A673 (cell line): ENCODE measurements around the gene FSTL4. TPM values are rescaled to one million over a fixed set of nuclear protein-coding genes. Genes with fewer than 3 reads are reported as not detected.

Experiments
- BruUV-seq: library from RNA; stranded (reverse); fragments of 400-500 nt; replicated peaks from 2 replicates; lab custom pipeline; 2021; lab: Mats Ljungman, UMichigan
- CTCF ChIA-PET: fragments of 300-600 bp; sonication (Branson Sonifier 250); formaldehyde crosslinking; loops from one replicate; lab custom pipeline; 2022; ENCODE audit warnings: antibody characterized with exemption; lab: Charles Lee
- POLR2A ChIA-PET: fragments of 300-600 bp; sonication (Branson Sonifier 250); formaldehyde crosslinking; loops from one replicate; lab custom pipeline; 2022; ENCODE audit warnings: antibody characterized with exemption; ENCODE audit not compliant: low non-redundant PET; lab: Charles Lee
- DNase-seq: peaks from one replicate; pipeline ENCODE4 v3.0.0-alpha.2; 2015; ENCODE audit warnings: low spot score
- H3K27ac ChIP-seq: fragments of 200-600 bp; sonication (generic); 2 replicates; pipeline ENCODE4 v1.5.1; 2016; ENCODE audit warnings: mixed run types, low read depth, mild to moderate bottlenecking, mixed read lengths, antibody characterized with exemption, low read length; ENCODE audit not compliant: poor library complexity, severe bottlenecking
- H3K27me3 ChIP-seq: fragments of 200-600 bp; sonication (generic); replicated peaks from 2 replicates; pipeline ENCODE4 v1.6.1; 2017; ENCODE audit warnings: mixed run types, low read depth, mild to moderate bottlenecking, mixed read lengths, antibody characterized with exemption, low read length; ENCODE audit not compliant: insufficient read depth, poor library complexity
- H3K36me3 ChIP-seq: fragments of 200-600 bp; sonication (generic); 2 replicates; pipeline ENCODE4 v1.6.1; 2016; ENCODE audit warnings: mixed run types, mild to moderate bottlenecking, mixed read lengths, antibody characterized with exemption, low read length; ENCODE audit not compliant: insufficient read depth, poor library complexity, severe bottlenecking
- H3K4me1 ChIP-seq: fragments of 200-600 bp; sonication (generic); 2 replicates; pipeline ENCODE4 v1.6.1; 2017; ENCODE audit warnings: mixed run types, mild to moderate bottlenecking, mixed read lengths, antibody characterized with exemption, low read length; ENCODE audit not compliant: insufficient read depth, poor library complexity, severe bottlenecking
- H3K4me3 ChIP-seq: fragments of 200-600 bp; sonication (generic); 2 replicates; pipeline ENCODE4 v1.5.1; 2016; ENCODE audit warnings: low read depth, mixed run types, mild to moderate bottlenecking, mixed read lengths, low read length; ENCODE audit not compliant: poor library complexity, severe bottlenecking
- H3K9me3 ChIP-seq: fragments of 200-600 bp; sonication (generic); 2 replicates; pipeline ENCODE4 v1.6.1; 2016; ENCODE audit warnings: mixed run types, low read depth, mild to moderate bottlenecking, mixed read lengths, antibody characterized with exemption, low read length; ENCODE audit not compliant: poor library complexity, severe bottlenecking
- EZH2 ChIP-seq: fragments of 200-600 bp; sonication (generic); IDR thresholded peaks from 2 replicates; pipeline ENCODE4 v1.6.1; 2017; ENCODE audit warnings: borderline replicate concordance, low read depth, mild to moderate bottlenecking, mixed read lengths, antibody characterized with exemption, low read length; ENCODE audit not compliant: poor library complexity, severe bottlenecking
- intact Hi-C: fragments of 100-400 bp; cut with micrococcal nuclease; formaldehyde crosslinking; loops from one replicate; pipeline ENCODE4 v1.10.0; 2022; ENCODE audit not compliant: unreplicated experiment
- total RNA-seq: library from RNA; stranded (reverse); gene quantifications from 2 replicates; pipeline ENCODE4 v1.2.3, GENCODE V29; 2021
- TF ChIP-seq, protein P1 (sequence below): fragments of 300-800, 200-600 bp; sonication (generic); conservative IDR thresholded peaks from 2 replicates; pipeline ENCODE4 v1.5.1; 2017; ENCODE audit warnings: low read depth, mild to moderate bottlenecking, antibody characterized with exemption, low read length, moderate library complexity, mixed read lengths

FSTL4 gene
- total RNA-seq, 1 experiment from 2014 or later, result 0.86 TPM

DNA sequence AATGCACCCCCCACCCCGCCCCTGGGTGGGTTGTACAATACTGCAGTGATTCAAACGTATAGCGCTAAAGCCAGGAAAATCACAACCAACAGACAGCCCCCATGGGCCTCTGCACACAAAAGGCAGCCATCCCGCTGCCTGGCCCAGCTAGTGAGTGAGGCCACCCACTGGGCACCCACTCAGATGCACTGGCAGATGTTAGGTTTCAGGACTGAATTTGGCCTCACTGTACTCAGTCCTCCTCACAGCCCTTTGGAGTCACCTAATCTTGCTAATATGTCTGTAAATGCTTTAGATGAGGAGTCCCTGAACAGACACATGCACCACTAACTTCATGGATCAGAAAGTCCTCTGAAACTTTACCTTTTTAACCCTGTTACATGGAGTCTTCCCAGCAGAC lies 87.7 kb downstream of the FSTL4 start:
- H3K36me3 ChIP-seq, result no peaks in the 10 kb centered on the region
- TF ChIP-seq, protein P1, sequence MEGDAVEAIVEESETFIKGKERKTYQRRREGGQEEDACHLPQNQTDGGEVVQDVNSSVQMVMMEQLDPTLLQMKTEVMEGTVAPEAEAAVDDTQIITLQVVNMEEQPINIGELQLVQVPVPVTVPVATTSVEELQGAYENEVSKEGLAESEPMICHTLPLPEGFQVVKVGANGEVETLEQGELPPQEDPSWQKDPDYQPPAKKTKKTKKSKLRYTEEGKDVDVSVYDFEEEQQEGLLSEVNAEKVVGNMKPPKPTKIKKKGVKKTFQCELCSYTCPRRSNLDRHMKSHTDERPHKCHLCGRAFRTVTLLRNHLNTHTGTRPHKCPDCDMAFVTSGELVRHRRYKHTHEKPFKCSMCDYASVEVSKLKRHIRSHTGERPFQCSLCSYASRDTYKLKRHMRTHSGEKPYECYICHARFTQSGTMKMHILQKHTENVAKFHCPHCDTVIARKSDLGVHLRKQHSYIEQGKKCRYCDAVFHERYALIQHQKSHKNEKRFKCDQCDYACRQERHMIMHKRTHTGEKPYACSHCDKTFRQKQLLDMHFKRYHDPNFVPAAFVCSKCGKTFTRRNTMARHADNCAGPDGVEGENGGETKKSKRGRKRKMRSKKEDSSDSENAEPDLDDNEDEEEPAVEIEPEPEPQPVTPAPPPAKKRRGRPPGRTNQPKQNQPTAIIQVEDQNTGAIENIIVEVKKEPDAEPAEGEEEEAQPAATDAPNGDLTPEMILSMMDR, result no peak
- no peak for TF ChIP-seq EZH2
- no peak overlapping the region for H3K4me3 ChIP-seq
- no TSS peak for BruUV-seq
- POLR2A ChIA-PET, result interaction anchor here (1.0 kb wide), 1 partner anchor 570 kb away, joined by 4 read pairs; no protein-coding TSS in a partner anchor
- no peak overlapping the region for H3K27ac ChIP-seq
- CTCF ChIA-PET, result no interaction called here
- H3K4me1 ChIP-seq, result no peaks in the 10 kb centered on the region
- no peak for DNase-seq
- no peaks in the 10 kb centered on the region for H3K27me3 ChIP-seq
- H3K9me3 ChIP-seq, result no peaks in the 10 kb centered on the region
- intact Hi-C loops, result no loop called here

DNA sequence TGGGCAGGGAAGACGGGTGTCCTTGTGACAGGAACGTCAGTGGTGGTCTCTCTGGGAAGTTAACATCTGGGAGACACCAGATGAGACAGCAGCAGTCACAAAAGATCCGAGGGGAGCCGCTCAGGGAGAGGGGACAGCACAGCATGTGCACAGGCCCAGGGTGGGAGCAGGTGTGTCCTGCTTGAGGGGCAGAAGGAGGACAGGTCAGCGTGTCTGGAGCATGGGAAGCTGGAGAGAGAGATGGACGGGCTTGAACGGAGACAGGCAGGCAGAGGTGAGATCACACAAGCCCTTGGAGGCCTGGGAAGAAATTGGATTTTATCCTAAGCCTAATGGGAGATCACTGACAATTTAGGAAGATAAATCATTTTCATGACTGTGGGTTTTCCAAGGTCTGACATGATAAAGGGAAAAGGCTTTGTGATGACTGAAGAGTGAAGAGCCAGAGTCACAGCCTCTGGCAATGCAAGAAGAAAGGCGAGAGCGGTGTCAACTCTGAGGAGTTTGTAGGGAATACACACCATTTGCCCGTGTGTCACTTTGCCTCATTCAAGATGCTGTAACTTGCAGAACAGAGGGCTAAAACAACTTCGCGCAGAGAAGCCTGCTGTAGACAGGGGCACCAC lies 88.3 kb downstream of the FSTL4 start:
- no peak for DNase-seq
- Histone ChIP-seq H3K4me3 (no peak overlapping the region), H3K36me3 (no peaks in the 10 kb centered on the region), H3K27ac (no peak overlapping the region), H3K4me1 (no peaks in the 10 kb centered on the region), H3K9me3 (no peaks in the 10 kb centered on the region), H3K27me3 (no peaks in the 10 kb centered on the region)
- intact Hi-C loops, result no loop called here
- ChIA-PET POLR2A (no interaction called here), CTCF (no interaction called here)
- BruUV-seq, result no TSS peak
- TF ChIP-seq EZH2, result no peak
- TF ChIP-seq, protein P1, result no peak

DNA sequence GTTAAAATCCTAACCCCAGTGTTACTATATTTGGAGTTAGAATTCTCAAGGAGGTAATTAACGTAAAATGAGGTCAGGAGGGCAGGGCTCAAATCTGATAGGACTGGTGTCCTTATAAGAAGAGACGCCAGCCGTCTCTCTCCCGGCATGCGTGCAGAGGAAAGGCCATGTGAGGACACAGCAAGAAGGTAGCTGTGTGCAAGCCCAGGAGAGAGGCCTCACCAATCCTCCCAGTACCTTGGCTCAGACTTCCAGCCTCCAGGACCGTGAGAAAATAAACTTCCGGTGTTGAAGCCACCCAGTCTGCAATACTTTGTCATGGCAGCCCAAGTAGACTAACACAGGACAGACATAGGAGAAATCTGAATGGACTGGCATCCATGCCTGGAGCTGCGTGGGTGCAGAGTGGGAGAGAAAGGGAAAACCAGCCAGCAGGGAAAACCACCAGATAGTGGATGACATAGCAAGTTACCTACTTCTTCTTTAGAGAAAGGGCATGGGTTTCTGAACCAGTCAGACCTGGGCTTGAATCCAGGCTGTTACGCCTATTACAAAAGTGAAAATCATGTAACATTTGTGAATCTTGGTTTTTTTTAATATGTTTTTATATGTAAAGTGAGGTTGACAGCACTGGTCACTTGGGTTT lies 89.2 kb downstream of the FSTL4 start:
- no TSS peak for BruUV-seq
- Histone ChIP-seq H3K4me3 (no peak overlapping the region), H3K27me3 (no peaks in the 10 kb centered on the region), H3K36me3 (no peaks in the 10 kb centered on the region), H3K27ac (no peak overlapping the region), H3K4me1 (no peaks in the 10 kb centered on the region), H3K9me3 (no peaks in the 10 kb centered on the region)
- TF ChIP-seq EZH2, result no peak
- TF ChIP-seq, protein P1, result no peak
- intact Hi-C loops, result no loop called here
- ChIA-PET CTCF (no interaction called here), POLR2A (no interaction called here)
- DNase-seq, result no peak
